ENCODE data around the gene ATP5F1D.

ATP5F1D gene

GRCh38 chr19:1259876-1260748, 18.6 kb downstream of the ATP5F1D start:
- peak overlapping the region; percentile 70 for H3K4me3 ChIP-seq (replicated peaks; ENCODE audit: low read depth, low read length)
- no peak for DNase-seq (ENCODE audit: extremely low read depth, low read depth)

GRCh38 chr19:1260749-1261537, 19.4 kb downstream of the ATP5F1D start:
- DNase-seq (ENCODE audit: extremely low read depth, low read depth): peak; percentile 87
- no peak for TF ChIP-seq CTCF (IDR thresholded peaks at IDR 0.05; ENCODE audit: low read depth, low read length, missing control alignments)
- H3K4me3 ChIP-seq (replicated peaks; ENCODE audit: low read depth, low read length): peak overlapping the region; percentile 70

More at GRCh38 chr19:1259876-1260748, 18.6 kb downstream of the ATP5F1D start:
- no peak for TF ChIP-seq CTCF (IDR thresholded peaks at IDR 0.05; ENCODE audit: low read depth, low read length, missing control alignments)

GRCh38 chr19:1261538-1261797, 19.9 kb downstream of the ATP5F1D start:
- H3K4me3 ChIP-seq (replicated peaks; ENCODE audit: low read depth, low read length): peak overlapping the region; percentile 70
- no peak for DNase-seq (ENCODE audit: extremely low read depth, low read depth)
- TF ChIP-seq CTCF (IDR thresholded peaks at IDR 0.05; ENCODE audit: low read depth, low read length, missing control alignments): no peak

GRCh38 chr19:1261798-1262622, 20.5 kb downstream of the ATP5F1D start:
- peak overlapping the region; percentile 70 for H3K4me3 ChIP-seq (replicated peaks; ENCODE audit: low read depth, low read length)
- TF ChIP-seq CTCF (IDR thresholded peaks at IDR 0.05; ENCODE audit: low read depth, low read length, missing control alignments): no peak
- DNase-seq (ENCODE audit: extremely low read depth, low read depth): no peak

- peak overlapping the region; percentile 70 for H3K4me3 ChIP-seq (replicated peaks; ENCODE audit: low read depth, low read length)
- no peak for DNase-seq (ENCODE audit: extremely low read depth, low read depth)
- no peak for TF ChIP-seq CTCF (IDR thresholded peaks at IDR 0.05; ENCODE audit: low read depth, low read length, missing control alignments)
These were observed 21.1 kb downstream of the ATP5F1D start for GRCh38 chr19:1262623-1263123.

- no peak for TF ChIP-seq CTCF (IDR thresholded peaks at IDR 0.05; ENCODE audit: low read depth, low read length, missing control alignments)
- peak overlapping the region; percentile 70; the same call in 1 of the 2 replicates for H3K4me3 ChIP-seq (replicated peaks; ENCODE audit: low read depth, low read length)
These were observed 21.6 kb downstream of the ATP5F1D start for GRCh38 chr19:1263188-1263587.

More at GRCh38 chr19:1263188-1263587, 21.6 kb downstream of the ATP5F1D start:
- DNase-seq (ENCODE audit: extremely low read depth, low read depth): no peak
